Heart left ventricle (tissue), 16 donors: ENCODE data around the gene HSPA12A. TPM values are rescaled to one million over a fixed set of nuclear protein-coding genes. Genes with fewer than 3 reads are reported as not detected.

Experiments used
- ATAC-seq, 4 donors: fragments of 200-7000 bp; cut with Tn5 transposase; one replicate each; pipeline ENCODE4 v1.9.1; 2020 to 2022; ENCODE audit warnings: moderate library complexity in 4 of 4, mild to moderate bottlenecking in 3 of 4, moderate number of reproducible peaks in 1 of 4
- DNase-seq, 5 donors: peaks; one replicate each; pipeline ENCODE4 v3.0.0-alpha.2; 2020
- H3K27ac ChIP-seq, 12 donors: fragments of 200-600 bp; sonication (generic) in 4 of 12; one replicate each; pipeline versions ENCODE4 v1.5.0 to v1.8.0; 2016 to 2022; ENCODE audit warnings: mild to moderate bottlenecking in 2 of 12
- H3K27me3 ChIP-seq, 9 donors: fragments of 200-600 bp; sonication (generic) in 2 of 9; one replicate each; pipeline versions ENCODE4 v1.5.1 to v1.8.0; 2016 to 2022; ENCODE audit warnings: mild to moderate bottlenecking in 3 of 9
- H3K36me3 ChIP-seq, 9 donors: fragments of 200-600 bp; sonication (generic) in 2 of 9; one replicate each; pipeline versions ENCODE4 v1.5.0 to v1.8.0; 2018 to 2022; ENCODE audit warnings: mild to moderate bottlenecking in 2 of 9
- H3K4me1 ChIP-seq, 12 donors: fragments of 200-600 bp; sonication (generic) in 4 of 12; one replicate each; pipeline versions ENCODE4 v1.5.0 to v1.8.0; 2016 to 2022; ENCODE audit warnings: mild to moderate bottlenecking in 3 of 12
- H3K4me3 ChIP-seq, 12 donors: fragments of 200-600 bp; sonication (generic) in 4 of 12; one replicate each; pipeline versions ENCODE4 v1.5.0 to v1.8.0; 2017 to 2022; ENCODE audit warnings: mild to moderate bottlenecking in 9 of 12, moderate library complexity in 4 of 12
- H3K9me3 ChIP-seq, 12 donors: fragments of 200-600 bp; sonication (generic) in 4 of 12; one replicate each; pipeline versions ENCODE4 v1.5.0 to v1.8.0; 2016 to 2022; ENCODE audit warnings: mild to moderate bottlenecking in 1 of 12
- POLR2A ChIP-seq, 2 donors: fragments of 450-650 bp; IDR thresholded peaks; one replicate each; pipeline ENCODE4 v1.6.1; 2017; ENCODE audit warnings: antibody characterized with exemption in 2 of 2, mild to moderate bottlenecking in 2 of 2, moderate library complexity in 2 of 2
- WGBS, 4 donors: extraction: QIAGEN DNeasy Blood & Tissue Kit in 2 of 4; methylation state at CpG; one replicate each; pipeline versions ENCODE4 v1.1.5 to v1.1.7; 2013 to 2018; 5-methylcytosine and 5-hydroxymethylcytosine counted together
- intact Hi-C, 10 donors: fragments of 100-400 bp; cut with DNase I; formaldehyde crosslinking; loops; one replicate each; pipeline versions ENCODE4 v1.11.1 to v1.14.2; 2022
- polyA plus RNA-seq, 2 donors: library from polyadenylated mRNA; stranded (reverse); fragments of 200-250 nt; gene quantifications; one replicate each; pipeline ENCODE4 v1.2.3, GENCODE V29; 2013
- total RNA-seq, 9 donors: library from RNA; depleted of rRNA in 2 of 9; stranded (reverse); fragments of >200 nt in 2 of 9; fragmentation: NEBNext Ultra II Directional in 3 of 9; extraction: Animal tissue kit (Norgen Biotek cat#: 25700) in 3 of 9; gene quantifications; one replicate each; pipeline versions ENCODE4 v1.1.0 to v1.2.4, GENCODE V29; 2016 to 2023
- TF ChIP-seq, protein P1 (sequence below), 12 donors: fragments of 200-600 bp; sonication (generic) in 4 of 12; IDR thresholded peaks; one replicate each; pipeline versions ENCODE4 v1.5.0 to v1.8.0; 2018 to 2022; ENCODE audit warnings: antibody characterized with exemption in 12 of 12, mild to moderate bottlenecking in 5 of 12
- donor health status: ischemic (EF 13 %, LVEDD 7.1; RV severe dilation, severe dysfunction).
- donor health status: healthy with polysubstance abuse.
- donor health status: DM: no; HTN: yes; CAD: no.
- donor health status: DM: no; HTN: no; CAD: no.
- donor health status: ischemic (EF 25% LVEDD 6.9; RV normal size, moderate dysfunction).
- donor health status: ischemic (EF 25% LVEDD 5.7; RV mildly dilated, moderate dysfunction).
- donor health status: healthy.
- donor health status: DM: yes; HTN: yes; CAD: no.
- donor health status: ischemic (EF 35%, LVEDD 5.7; RV mildly dilated, moderate dysfunction).
- donor health status: nonischemic (EF 11% LVEDD 7.7; RV severe dilation, severe dysfunction).
- donor health status: DM: yes; HTN: yes; CAD: no.
- donor health status: PGD.
- donor health status: ischemic (EF 29% LVEDD 5.4; RV normal size, mild dysfunction).
- donor health status: nonischemic (EF 23%, LVEDD 6.1; RV moderate dilation, normal function).

Gene HSPA12A
- total and polyA plus RNA-seq, 11 donors, result 4.7 to 17.0 (median 13.5) TPM

DNA sequence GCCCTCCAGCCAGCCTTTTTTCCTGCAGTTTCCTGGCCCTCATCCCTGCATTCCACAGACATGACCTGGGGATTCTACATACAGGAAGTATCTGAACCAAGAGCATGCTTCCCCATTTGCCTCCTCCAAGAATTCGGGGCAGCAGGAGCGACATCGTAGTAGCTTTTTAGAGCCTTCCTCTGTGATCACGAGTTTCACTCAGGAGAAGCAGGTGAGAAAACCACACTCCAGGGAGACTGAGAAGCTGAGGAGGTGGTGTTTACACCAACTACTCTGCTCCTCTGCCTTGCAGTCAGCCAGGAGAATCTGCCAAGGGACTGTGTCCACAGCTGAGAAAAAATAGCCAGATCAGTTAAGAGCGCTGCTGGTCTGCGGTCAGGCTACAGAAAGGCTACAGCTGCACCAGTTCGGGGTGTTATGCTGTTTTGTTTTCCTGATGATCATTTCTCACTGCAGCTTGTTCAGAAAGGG is 54.1 kb downstream of the HSPA12A start:
- Histone ChIP-seq H3K9me3 (no peaks in the 10 kb centered on the region), H3K4me3 (no peak overlapping the region), H3K27me3 (no peaks in the 10 kb centered on the region), H3K4me1 (peaks cover 0 to 55% (median 42%) of the 10 kb centered on the region in 12 donors), H3K36me3 (peaks cover 0 to 4% (median 0%) of the 10 kb centered on the region in 9 donors), H3K27ac (peak overlapping the region in 9 of 12 donors; percentile 10 to 61 (median 50))
- TF ChIP-seq, protein P1, sequence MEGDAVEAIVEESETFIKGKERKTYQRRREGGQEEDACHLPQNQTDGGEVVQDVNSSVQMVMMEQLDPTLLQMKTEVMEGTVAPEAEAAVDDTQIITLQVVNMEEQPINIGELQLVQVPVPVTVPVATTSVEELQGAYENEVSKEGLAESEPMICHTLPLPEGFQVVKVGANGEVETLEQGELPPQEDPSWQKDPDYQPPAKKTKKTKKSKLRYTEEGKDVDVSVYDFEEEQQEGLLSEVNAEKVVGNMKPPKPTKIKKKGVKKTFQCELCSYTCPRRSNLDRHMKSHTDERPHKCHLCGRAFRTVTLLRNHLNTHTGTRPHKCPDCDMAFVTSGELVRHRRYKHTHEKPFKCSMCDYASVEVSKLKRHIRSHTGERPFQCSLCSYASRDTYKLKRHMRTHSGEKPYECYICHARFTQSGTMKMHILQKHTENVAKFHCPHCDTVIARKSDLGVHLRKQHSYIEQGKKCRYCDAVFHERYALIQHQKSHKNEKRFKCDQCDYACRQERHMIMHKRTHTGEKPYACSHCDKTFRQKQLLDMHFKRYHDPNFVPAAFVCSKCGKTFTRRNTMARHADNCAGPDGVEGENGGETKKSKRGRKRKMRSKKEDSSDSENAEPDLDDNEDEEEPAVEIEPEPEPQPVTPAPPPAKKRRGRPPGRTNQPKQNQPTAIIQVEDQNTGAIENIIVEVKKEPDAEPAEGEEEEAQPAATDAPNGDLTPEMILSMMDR (IDR thresholded peaks at IDR 0.05), result no peak
- TF ChIP-seq POLR2A (IDR thresholded peaks at IDR 0.05), result no peak
- intact Hi-C loops, result loop anchor here in 9 of 10 donors (5.0 to 10.0 kb wide), 6 partner anchors 54 to 489 kb away; partner anchors contain the start of gene HSPA12A (in 2 of the 9)
- peak in 3 of 4 donors; percentile 67 to 81 (median 75) for ATAC-seq
- 7 to 25% (median 13%) methylated on average over 7 of the region's 7 CpGs for WGBS, 4 donors
- DNase-seq, result peak in 2 of 5 donors; percentile 35 to 58

DNA sequence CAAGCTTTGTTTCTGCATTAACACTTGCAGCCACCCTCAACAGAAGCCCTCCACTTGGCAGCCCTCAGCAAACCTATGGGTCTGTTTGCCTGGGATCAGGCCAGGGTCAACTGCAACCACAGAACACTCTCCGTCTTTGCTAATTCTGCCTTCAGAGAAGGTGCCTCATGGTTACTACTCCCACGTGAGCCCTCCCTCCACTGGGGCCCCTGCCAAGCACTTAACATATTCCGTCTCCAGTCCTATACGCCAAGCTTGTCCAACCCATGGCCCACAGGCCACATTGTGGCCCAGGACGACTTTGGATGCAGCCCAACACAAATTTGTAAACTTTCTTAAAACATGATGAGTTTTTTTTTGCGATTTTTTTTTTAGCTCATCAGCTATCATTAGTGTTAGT is 54.7 kb downstream of the HSPA12A start:
- Histone ChIP-seq H3K4me3 (no peak overlapping the region), H3K9me3 (no peaks in the 10 kb centered on the region), H3K27ac (peak overlapping the region in 2 of 12 donors; percentile 41 to 50), H3K36me3 (no peaks in the 10 kb centered on the region), H3K27me3 (no peaks in the 10 kb centered on the region), H3K4me1 (peaks cover 0 to 55% (median 42%) of the 10 kb centered on the region in 12 donors)
- no peak for TF ChIP-seq POLR2A (IDR thresholded peaks at IDR 0.05)
- TF ChIP-seq, protein P1 (IDR thresholded peaks at IDR 0.05), result no peak
- 36 to 50% (median 44%) methylated on average over 6 of the region's 6 CpGs for WGBS, 4 donors
- intact Hi-C loops, result loop anchor here in 9 of 10 donors (5.0 to 10.0 kb wide), 6 partner anchors 55 to 490 kb away; partner anchors contain the start of gene HSPA12A (in 2 of the 9)
- DNase-seq (peak in 1 of 5 donors; percentile 63), ATAC-seq (peak in 1 of 4 donors; percentile 31)

DNA sequence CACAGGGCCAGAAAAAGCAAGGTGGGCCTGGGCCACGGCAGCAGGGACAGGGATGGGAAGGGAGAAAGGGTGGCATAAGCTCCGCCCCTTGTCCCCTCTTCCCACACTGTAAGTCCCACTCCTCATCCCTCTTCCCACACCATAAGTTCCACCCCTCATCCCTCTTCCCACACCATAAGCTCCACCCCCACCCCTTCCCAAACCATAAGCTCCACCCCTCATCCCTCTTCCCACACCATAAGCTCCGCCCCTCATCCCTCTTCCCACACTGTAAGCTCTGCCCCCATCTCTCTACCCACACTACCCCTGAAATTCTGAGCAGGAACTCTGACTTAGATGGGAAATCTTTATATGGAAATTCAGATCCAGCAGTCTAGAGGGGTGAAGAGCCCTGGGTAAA is 55.7 kb downstream of the HSPA12A start:
- H3K4me3 ChIP-seq, result no peak overlapping the region
- no peak for ATAC-seq

DNA sequence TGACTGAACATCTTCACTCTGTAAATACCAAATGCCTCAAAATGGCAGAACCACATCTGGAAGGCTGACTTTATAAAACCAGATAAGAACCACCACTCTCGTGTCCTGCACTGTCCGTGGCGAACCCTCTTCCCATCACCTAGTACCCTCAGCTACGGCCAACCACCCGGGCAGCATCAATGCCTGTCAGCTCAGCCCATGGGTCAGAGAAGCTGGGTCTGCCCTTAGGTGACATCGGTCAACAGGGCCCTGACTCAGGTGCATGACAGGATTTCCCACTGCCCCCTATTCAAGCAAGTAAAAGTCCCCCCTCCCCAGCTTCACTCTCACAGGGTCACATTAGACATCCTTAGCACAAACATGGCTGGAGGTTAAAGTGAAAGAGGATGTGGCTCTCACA is 56.6 kb downstream of the HSPA12A start:
- DNase-seq (no peak), ATAC-seq (no peak)
- intact Hi-C loops, result loop anchor here in 9 of 10 donors (5.0 to 10.0 kb wide), 6 partner anchors 56 to 491 kb away; partner anchors contain the start of gene HSPA12A (in 2 of the 9)
- Histone ChIP-seq H3K4me3 (no peak overlapping the region), H3K9me3 (no peaks in the 10 kb centered on the region), H3K27me3 (no peaks in the 10 kb centered on the region), H3K27ac (no peak overlapping the region), H3K4me1 (peaks cover 0 to 47% (median 33%) of the 10 kb centered on the region in 12 donors), H3K36me3 (peaks cover 0 to 12% (median 0%) of the 10 kb centered on the region in 9 donors)
- TF ChIP-seq, protein P1 (IDR thresholded peaks at IDR 0.05), result no peak
- no peak for TF ChIP-seq POLR2A (IDR thresholded peaks at IDR 0.05)
- WGBS, 4 donors, result 97 to 98% (median 97%) methylated on average over 6 of the region's 6 CpGs

More for the DNA sequence above, 55.7 kb downstream of the HSPA12A start:
- Histone ChIP-seq H3K9me3 (no peaks in the 10 kb centered on the region), H3K36me3 (peaks cover 0 to 3% (median 0%) of the 10 kb centered on the region in 9 donors), H3K27ac (no peak overlapping the region), H3K27me3 (no peaks in the 10 kb centered on the region), H3K4me1 (peaks cover 0 to 55% (median 40%) of the 10 kb centered on the region in 12 donors)
- no peak for TF ChIP-seq POLR2A (IDR thresholded peaks at IDR 0.05)
- TF ChIP-seq, protein P1 (IDR thresholded peaks at IDR 0.05), result no peak
- intact Hi-C loops, result loop anchor here in 9 of 10 donors (5.0 to 10.0 kb wide), 6 partner anchors 56 to 491 kb away; partner anchors contain the start of gene HSPA12A (in 2 of the 9)
- WGBS, 4 donors, result 89 to 95% (median 93%) methylated on average over 3 of the region's 3 CpGs
- no peak for DNase-seq
